CMK (cell line): ENCODE results near the gene TOX3.

Source experiments
- DNase-seq: peaks from one replicate; pipeline ENCODE4 v3.0.0-alpha.2; 2010; ENCODE audit warnings: low read depth

The TOX3 gene

GRCh38 chr16:52492789-52493357 lies 54.1 kb downstream of the TOX3 start:
- no peak for DNase-seq

DNA sequence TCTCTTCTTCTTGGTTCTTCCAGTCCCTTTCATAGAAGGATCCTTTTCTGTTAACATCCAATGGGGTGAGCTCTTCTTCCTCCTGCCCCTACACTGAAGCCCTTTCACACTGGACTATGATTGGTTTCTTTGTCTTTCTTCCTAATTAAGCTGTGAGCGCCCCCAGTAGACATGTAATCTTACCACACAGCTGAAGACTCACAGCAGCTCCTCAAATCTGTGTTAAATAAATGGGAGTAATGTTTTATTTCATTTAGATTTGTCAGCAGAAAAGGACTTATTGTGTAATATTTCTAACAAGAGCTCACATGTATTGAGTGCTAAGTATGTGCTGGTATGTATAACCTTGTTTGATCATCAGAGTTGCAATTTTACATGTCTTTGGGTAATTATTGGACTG lies 55.7 kb downstream of the TOX3 start:
- DNase-seq, result no peak

GRCh38 chr16:52489894-52490293 lies 57.0 kb downstream of the TOX3 start:
- DNase-seq, result no peak

DNA sequence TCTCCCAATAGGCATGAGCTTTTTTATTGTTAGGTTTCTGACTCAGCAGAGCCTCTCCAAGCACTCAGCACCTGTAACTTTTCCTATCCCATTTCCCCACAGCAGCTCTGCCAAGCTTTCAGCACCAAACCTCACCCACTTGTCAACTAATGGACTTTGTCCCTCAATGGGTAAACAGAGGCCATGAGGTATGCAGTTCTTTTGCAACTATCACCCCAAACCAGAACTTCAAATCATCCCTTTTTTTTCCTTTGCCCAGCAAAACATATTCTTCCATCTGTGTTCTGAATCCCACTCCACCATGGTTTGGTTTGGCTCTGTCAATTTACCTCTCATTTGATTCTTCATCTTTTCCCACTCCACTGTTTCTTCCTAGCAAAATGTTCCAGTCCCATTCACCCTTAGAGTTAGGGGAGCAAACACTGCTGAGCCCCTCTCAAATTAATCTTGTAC lies 58.1 kb downstream of the TOX3 start:
- DNase-seq, result no peak

DNA sequence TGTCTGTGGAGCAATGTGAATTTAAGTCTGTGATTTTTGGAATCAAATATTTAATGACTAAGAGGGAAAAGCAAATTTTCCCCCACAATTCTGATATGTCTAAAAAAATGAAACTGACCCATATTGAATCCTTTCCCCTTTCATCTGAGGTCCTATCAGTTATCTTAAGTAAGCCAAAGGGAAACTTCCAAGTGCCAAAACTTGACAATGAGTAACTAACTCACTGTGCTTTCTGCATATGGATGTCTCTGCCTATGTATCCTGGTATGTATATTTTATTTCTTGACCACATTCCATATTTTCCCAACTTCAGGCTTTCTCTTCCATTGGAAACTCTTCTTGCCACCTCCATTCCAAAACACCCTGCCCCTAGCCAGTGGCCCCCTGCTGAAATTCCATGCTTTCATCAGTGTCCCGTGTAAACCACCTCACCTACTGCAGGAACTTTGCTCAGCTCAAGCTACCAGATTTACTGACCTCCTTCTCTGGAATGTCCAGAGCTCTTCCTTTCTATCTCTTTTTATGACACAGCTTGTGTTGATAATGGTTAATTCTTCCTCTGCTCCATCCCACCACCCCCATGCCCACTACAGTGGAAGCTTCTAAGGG lies 59.0 kb downstream of the TOX3 start:
- DNase-seq, result no peak

- DNase-seq, result no peak
These were observed 66.7 kb downstream of the TOX3 start for GRCh38 chr16:52480237-52480636.

- no peak for DNase-seq
These were observed 70.8 kb downstream of the TOX3 start for GRCh38 chr16:52476111-52476510.

DNA sequence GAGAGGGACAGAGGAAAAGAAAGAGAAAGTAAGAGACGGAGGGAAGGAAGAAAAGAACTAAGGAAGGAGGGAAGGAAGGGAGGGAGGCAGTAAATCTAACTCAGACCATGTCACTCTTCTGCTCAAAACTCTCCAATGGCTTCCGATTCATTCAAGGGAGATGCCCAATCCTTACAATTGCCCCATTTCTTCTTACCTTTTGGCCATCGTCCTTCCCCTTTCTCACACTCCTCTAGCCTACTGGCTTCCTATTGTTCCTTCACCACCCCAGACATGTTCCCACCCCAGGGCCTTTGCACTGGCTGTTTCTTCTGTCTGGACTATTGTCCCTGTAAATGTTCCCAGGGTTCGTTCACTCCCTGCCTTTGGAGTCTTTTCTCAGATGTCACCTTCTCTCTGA lies 72.3 kb downstream of the TOX3 start:
- no peak for DNase-seq

GRCh38 chr16:52473096-52473495 lies 73.8 kb downstream of the TOX3 start:
- DNase-seq, result no peak

DNA sequence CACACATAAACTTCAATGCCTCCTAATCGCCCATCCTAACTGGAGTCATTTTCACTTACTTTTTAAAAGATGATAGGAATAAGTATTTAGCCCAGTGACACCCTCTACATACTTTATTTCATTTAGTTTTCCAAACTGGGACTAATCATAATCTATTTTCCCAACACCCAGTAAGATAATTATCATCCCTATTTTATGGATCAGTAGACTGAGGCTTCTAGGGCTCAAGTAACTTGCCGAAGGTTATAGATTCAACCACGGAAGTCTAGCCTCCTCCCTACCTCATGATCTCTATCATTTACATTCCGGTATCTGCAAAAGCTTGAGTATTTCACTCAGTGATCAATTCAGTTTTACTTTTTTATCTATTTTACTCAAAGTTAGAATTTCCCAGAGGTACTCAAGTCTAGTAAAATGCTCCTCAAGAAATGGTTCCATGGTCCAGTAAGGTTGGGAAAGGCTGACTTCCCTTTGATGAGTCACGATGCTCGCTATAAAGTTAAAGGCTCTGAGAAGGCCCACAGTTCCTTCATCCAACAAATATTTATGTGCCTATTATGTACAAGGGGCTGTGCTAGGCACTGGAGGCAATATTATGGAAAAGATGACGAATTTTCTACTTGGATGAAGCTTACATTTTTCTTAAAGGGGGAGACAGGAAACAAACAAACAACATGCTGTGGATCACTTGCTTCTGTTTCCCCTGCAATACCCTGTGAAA lies 75.1 kb downstream of the TOX3 start:
- no peak for DNase-seq

GRCh38 chr16:52470585-52470984 lies 76.4 kb downstream of the TOX3 start:
- DNase-seq, result no peak

- DNase-seq, result no peak
These were observed 77.2 kb downstream of the TOX3 start for GRCh38 chr16:52469775-52470174.

DNA sequence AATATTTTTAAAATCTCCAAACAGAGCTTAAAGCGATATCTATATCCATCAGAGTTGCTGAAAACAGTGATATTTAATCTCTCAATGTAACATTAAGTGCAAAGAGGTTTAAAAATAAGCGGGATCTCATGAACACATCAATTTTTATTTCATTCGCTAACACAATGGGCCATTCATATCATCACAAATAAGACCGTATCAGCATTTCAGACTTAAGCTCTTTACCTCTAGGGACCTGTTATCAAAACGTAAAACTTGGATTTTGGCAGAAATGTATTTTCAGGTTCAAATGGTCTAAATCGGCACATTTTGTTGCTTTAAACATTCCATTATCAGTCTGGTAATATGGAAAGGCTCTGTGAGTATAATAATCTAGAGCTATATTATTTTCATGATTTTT lies 77.9 kb downstream of the TOX3 start:
- DNase-seq, result no peak

- DNase-seq, result no peak
These were observed 79.2 kb downstream of the TOX3 start for GRCh38 chr16:52467753-52468152.

- no peak for DNase-seq
These were observed 79.9 kb downstream of the TOX3 start for GRCh38 chr16:52466994-52467393.

DNA sequence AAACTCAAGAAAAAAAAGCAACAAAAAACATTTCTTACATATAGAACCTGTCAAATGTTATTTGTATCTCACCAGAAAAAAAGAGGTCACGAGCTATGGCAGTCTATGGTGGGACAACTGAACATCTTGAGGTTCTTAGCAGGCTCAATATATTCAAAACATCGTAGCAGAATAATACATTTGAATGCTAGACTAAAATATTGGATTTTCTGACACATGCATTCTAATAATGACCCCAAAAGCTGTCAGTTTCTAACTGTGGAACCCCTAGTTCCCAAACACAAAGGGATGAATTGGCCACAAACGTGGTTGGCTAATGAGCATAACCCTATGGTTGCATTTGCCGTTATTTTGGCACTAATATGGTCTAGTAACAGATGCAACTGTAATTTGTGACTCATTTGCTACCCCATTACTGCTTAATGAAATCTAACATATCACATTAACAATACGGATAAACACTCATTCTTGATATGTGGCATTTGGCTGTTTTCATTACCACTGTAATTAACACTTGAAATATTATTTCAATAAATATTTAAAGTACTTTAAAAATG lies 81.2 kb downstream of the TOX3 start:
- no peak for DNase-seq

- no peak for DNase-seq
These were observed 83.0 kb downstream of the TOX3 start for GRCh38 chr16:52463904-52464303.

GRCh38 chr16:52462816-52463215 lies 84.1 kb downstream of the TOX3 start:
- no peak for DNase-seq

GRCh38 chr16:52460639-52461178 lies 86.2 kb downstream of the TOX3 start:
- DNase-seq, result no peak

DNA sequence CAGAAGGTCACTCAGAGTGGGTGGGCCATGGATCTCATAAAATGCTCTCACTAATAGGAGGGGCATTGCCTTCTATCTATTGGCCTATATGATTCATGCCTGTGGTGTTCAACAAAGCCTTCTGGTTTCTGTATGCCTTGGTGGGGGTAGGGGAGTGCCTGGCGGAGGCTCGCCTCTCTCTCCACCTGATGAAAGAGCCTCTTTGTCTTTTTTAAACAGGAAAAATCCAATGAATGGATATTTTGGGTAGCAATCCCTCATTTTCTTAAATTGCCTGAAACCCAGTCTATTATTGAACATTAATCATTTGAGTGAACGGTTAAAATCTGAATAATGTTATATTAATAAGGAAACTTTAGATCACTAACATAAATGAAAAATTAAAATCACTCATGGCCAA lies 90.6 kb downstream of the TOX3 start:
- no peak for DNase-seq

DNA sequence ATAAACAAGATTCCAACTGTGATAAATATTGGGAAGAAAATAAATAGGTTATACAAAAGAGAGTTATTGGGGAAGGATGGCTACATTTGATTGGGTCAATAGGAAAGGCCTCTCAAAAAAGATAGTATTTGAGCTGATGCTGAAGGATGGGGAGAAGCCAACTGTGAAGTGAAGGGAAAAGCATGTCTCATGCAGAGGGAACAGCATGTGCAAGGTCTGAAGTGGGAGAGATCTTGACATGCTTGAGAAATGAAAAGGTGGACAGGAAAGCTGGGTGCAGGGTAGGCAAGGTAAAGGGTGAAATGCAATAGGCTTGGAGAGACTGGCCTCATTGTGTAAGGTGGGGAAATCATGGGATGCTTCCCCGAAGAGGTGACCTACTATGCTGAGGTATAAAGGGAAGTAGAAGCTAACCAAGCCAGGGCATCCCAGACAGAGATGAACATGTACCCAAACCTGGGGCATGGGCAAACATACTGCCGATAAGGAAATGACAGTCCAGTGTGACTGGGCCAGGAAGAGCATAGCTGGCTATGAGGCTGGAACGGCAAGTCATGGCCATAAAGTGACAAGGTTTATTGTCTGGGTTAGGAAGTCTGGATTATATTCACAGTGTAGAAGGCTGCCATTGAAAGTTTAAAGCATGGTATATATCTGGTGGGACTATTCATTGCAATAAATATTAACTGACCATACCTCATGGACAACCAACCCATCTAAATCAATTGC lies 91.2 kb downstream of the TOX3 start:
- DNase-seq, result no peak

GRCh38 chr16:52453644-52454043 lies 93.3 kb downstream of the TOX3 start:
- no peak for DNase-seq
